ENCODE data around the gene GSK3A.

Gene GSK3A

GRCh38 chr19:42219812-42220750, 22.3 kb downstream of the GSK3A start, which contains the start of gene ZNF526:
Gene ZNF526, plus strand, starts transcription at chr19:42220312. Its CDS starts 4,092 bp downstream, at chr19:42224404.
- DNase-seq: peak; percentile 90 to 93 (median 92)

GRCh38 chr19:42217520-42218437, 24.6 kb downstream of the GSK3A start, which contains the start of gene DEDD2:
Gene DEDD2, minus strand, starts transcription at chr19:42217677. Its CDS starts 670 bp downstream, at chr19:42217007.
- peak; percentile 98 to 99 (median 98) for DNase-seq

- DNase-seq: no peak
Measured at GRCh38 chr19:42216653-42217519, 25.5 kb downstream of the GSK3A start.

- no peak for DNase-seq
Measured at GRCh38 chr19:42214810-42215485, 27.5 kb downstream of the GSK3A start.

- DNase-seq: no peak
Measured at GRCh38 chr19:42212886-42213285, 29.5 kb downstream of the GSK3A start.

GRCh38 chr19:42208612-42209011, 33.8 kb downstream of the GSK3A start:
- DNase-seq: no peak

- DNase-seq: no peak
Measured at GRCh38 chr19:42207767-42208271, 34.6 kb downstream of the GSK3A start.

- DNase-seq: no peak
Measured at GRCh38 chr19:42206871-42207755, 35.3 kb downstream of the GSK3A start.

GRCh38 chr19:42204664-42205063, 37.7 kb downstream of the GSK3A start:
- no peak for DNase-seq

- no peak for DNase-seq
Measured at GRCh38 chr19:42203700-42204099, 38.7 kb downstream of the GSK3A start.

- no peak for DNase-seq
Measured at GRCh38 chr19:42202290-42202880, 40.0 kb downstream of the GSK3A start.

GRCh38 chr19:42201489-42202289, 40.7 kb downstream of the GSK3A start:
- no peak for DNase-seq

- no peak for DNase-seq
Measured at GRCh38 chr19:42200116-42200715, 42.2 kb downstream of the GSK3A start.

- DNase-seq: peak in 1 of 4 experiments; percentile 36
Measured at GRCh38 chr19:42199440-42200115, 42.8 kb downstream of the GSK3A start.

GRCh38 chr19:42198676-42199439, 43.5 kb downstream of the GSK3A start:
- peak in 2 of 4 experiments; percentile 66 to 73 for DNase-seq

- DNase-seq: no peak
Measured at GRCh38 chr19:42197375-42197817, 45.0 kb downstream of the GSK3A start.
